SIG-M5 treated with dmso at 0.1 percent for 504 hours (cell line): Measurements from ENCODE around the gene ELOVL7.
"Not testable (repeated sequence)": the region's sequence is repeated elsewhere in the genome, so short reads cannot be mapped to it uniquely, and the experiment has no call there.

ENCODE experiments used
- DNase-seq: peaks from one replicate; lab custom pipeline; 2025; ENCODE audit not compliant: unreplicated experiment; lab: John Stamatoyannopoulos, UW

Gene ELOVL7

GRCh38 chr5:60830581-60831127 lies 13.4 kb downstream of the ELOVL7 start:
- DNase-seq: no peak

GRCh38 chr5:60829490-60830266 lies 14.4 kb downstream of the ELOVL7 start:
- DNase-seq: no peak

- no peak for DNase-seq
Measured at GRCh38 chr5:60827201-60827600, 16.9 kb downstream of the ELOVL7 start.

GRCh38 chr5:60826653-60827052 lies 17.4 kb downstream of the ELOVL7 start:
- DNase-seq: no peak

- no peak for DNase-seq
Measured at GRCh38 chr5:60823574-60823973, 20.5 kb downstream of the ELOVL7 start.

GRCh38 chr5:60822285-60822556 lies 21.8 kb downstream of the ELOVL7 start:
- no peak for DNase-seq

GRCh38 chr5:60821488-60822284 lies 22.4 kb downstream of the ELOVL7 start:
- DNase-seq: no peak

GRCh38 chr5:60820593-60821487 lies 23.2 kb downstream of the ELOVL7 start:
- DNase-seq: peak; percentile 23

- not testable (repeated sequence) for DNase-seq
Measured at GRCh38 chr5:60816138-60816537, 27.9 kb downstream of the ELOVL7 start.

- DNase-seq: no peak
Measured at GRCh38 chr5:60814498-60814897, 29.6 kb downstream of the ELOVL7 start.

- DNase-seq: no peak
Measured at GRCh38 chr5:60812426-60812825, 31.6 kb downstream of the ELOVL7 start.

- DNase-seq: no peak
Measured at GRCh38 chr5:60811105-60811504, 33.0 kb downstream of the ELOVL7 start.

GRCh38 chr5:60810438-60811085 lies 33.5 kb downstream of the ELOVL7 start:
- DNase-seq: peak; percentile 25

GRCh38 chr5:60809891-60810425 lies 34.1 kb downstream of the ELOVL7 start:
- no peak for DNase-seq

- no peak for DNase-seq
Measured at GRCh38 chr5:60806591-60807243, 37.4 kb downstream of the ELOVL7 start.

- DNase-seq: no peak
Measured at GRCh38 chr5:60805463-60805862, 38.6 kb downstream of the ELOVL7 start.

GRCh38 chr5:60803712-60804111 lies 40.4 kb downstream of the ELOVL7 start:
- DNase-seq: peak; percentile 18

- no peak for DNase-seq
Measured at GRCh38 chr5:60802986-60803385, 41.1 kb downstream of the ELOVL7 start.

- DNase-seq: no peak
Measured at GRCh38 chr5:60802226-60802625, 41.8 kb downstream of the ELOVL7 start.
